ENCODE measurements around the gene CD302. TPM values are rescaled to one million over a fixed set of nuclear protein-coding genes. Genes with fewer than 3 reads are reported as not detected.

CD302 gene
- total RNA-seq, 1 experiment from 2014 or later, result 8.5 TPM

- ChIA-PET POLR2A (ENCODE audit: unreplicated experiment) (no interaction called here), CTCF (interaction anchor here (0.6 kb wide), 1 partner anchor 199 kb away, joined by 3 read pairs; no protein-coding TSS in a partner anchor)
- Histone ChIP-seq H3K9me2 (replicated peaks; ENCODE audit: low read length) (no peaks in the 10 kb centered on the region), H3F3A (ENCODE audit: low read length, unreplicated experiment) (no peaks in the 10 kb centered on the region), H3K4me1 (ENCODE audit: insufficient read depth, low read length) (no peaks in the 10 kb centered on the region), H3K79me2 (ENCODE audit: low read length) (no peaks in the 10 kb centered on the region; the same call in 1 of the 2 replicates), H3K4me3 (ENCODE audit: low read length) (no peak overlapping the region), H3K9ac (ENCODE audit: low read length) (no peak overlapping the region), H2AFZ (ENCODE audit: low read length) (no peak overlapping the region), H4K20me1 (ENCODE audit: low read length) (peaks cover 7% of the 10 kb centered on the region; the same call in 1 of the 2 replicates), H3K9me3 (ENCODE audit: low read length) (no peaks in the 10 kb centered on the region), H3K27me3 (ENCODE audit: low read length) (no peaks in the 10 kb centered on the region), H3K36me3 (ENCODE audit: low read depth, low read length) (peaks cover 49% of the 10 kb centered on the region), H3K27ac (ENCODE audit: low read length) (no peak overlapping the region), H3K4me2 (ENCODE audit: low read length) (no peak overlapping the region)
- intact Hi-C loops (cut with micrococcal nuclease), result no loop called here
- ATAC-seq (no peak), DNase-seq (no peak)
- TF ChIP-seq CTCF (conservative IDR thresholded peaks at IDR 0.05; ENCODE audit: low read depth, low read length) (no peak), EZH2 (IDR thresholded peaks at IDR 0.05; ENCODE audit: low read length, unreplicated experiment) (no peak), EZH2phosphoT487 (IDR thresholded peaks at IDR 0.05; ENCODE audit: borderline replicate concordance, low read length) (no peak)
- no TSS peak for BruUV-seq (replicated peaks)
Measured at GRCh38 chr2:159769147-159769546, 28.9 kb downstream of the CD302 start.

- Histone ChIP-seq H3K36me3 (ENCODE audit: low read depth, low read length) (peaks cover 89% of the 10 kb centered on the region), H3K9ac (ENCODE audit: low read length) (no peak overlapping the region), H3F3A (ENCODE audit: low read length, unreplicated experiment) (peaks cover 5% of the 10 kb centered on the region), H3K27me3 (ENCODE audit: low read length) (no peaks in the 10 kb centered on the region), H3K9me3 (ENCODE audit: low read length) (no peaks in the 10 kb centered on the region), H3K4me2 (ENCODE audit: low read length) (no peak overlapping the region), H3K79me2 (ENCODE audit: low read length) (peaks cover 16% of the 10 kb centered on the region), H3K4me3 (ENCODE audit: low read length) (no peak overlapping the region), H3K27ac (ENCODE audit: low read length) (no peak overlapping the region), H4K20me1 (ENCODE audit: low read length) (peaks cover 32% of the 10 kb centered on the region), H3K9me2 (replicated peaks; ENCODE audit: low read length) (no peaks in the 10 kb centered on the region), H3K4me1 (ENCODE audit: insufficient read depth, low read length) (no peaks in the 10 kb centered on the region), H2AFZ (ENCODE audit: low read length) (no peak overlapping the region)
- POLR2A ChIA-PET (ENCODE audit: unreplicated experiment), result no interaction called here
- BruUV-seq (replicated peaks), result no TSS peak
- no peak for TF ChIP-seq EZH2phosphoT487 (IDR thresholded peaks at IDR 0.05; ENCODE audit: borderline replicate concordance, low read length)
- no peak for TF ChIP-seq EZH2 (IDR thresholded peaks at IDR 0.05; ENCODE audit: low read length, unreplicated experiment)
- no peak for TF ChIP-seq CTCF (conservative IDR thresholded peaks at IDR 0.05; ENCODE audit: low read depth, low read length)
- no peak for ATAC-seq
- CTCF ChIA-PET, result no interaction called here
- intact Hi-C loops (cut with micrococcal nuclease), result no loop called here
- DNase-seq, result no peak
Measured at GRCh38 chr2:159762075-159762474, 35.9 kb downstream of the CD302 start.

- ChIA-PET POLR2A (ENCODE audit: unreplicated experiment) (no interaction called here), CTCF (no interaction called here)
- TF ChIP-seq EZH2 (IDR thresholded peaks at IDR 0.05; ENCODE audit: low read length, unreplicated experiment), result no peak
- no peak for TF ChIP-seq CTCF (conservative IDR thresholded peaks at IDR 0.05; ENCODE audit: low read depth, low read length)
- no peak for TF ChIP-seq EZH2phosphoT487 (IDR thresholded peaks at IDR 0.05; ENCODE audit: borderline replicate concordance, low read length)
- H3K27me3 ChIP-seq (ENCODE audit: low read length), result no peaks in the 10 kb centered on the region
- H3F3A ChIP-seq (ENCODE audit: low read length, unreplicated experiment), result peaks cover 5% of the 10 kb centered on the region
- H3K27ac ChIP-seq (ENCODE audit: low read length), result no peak overlapping the region
- peaks cover 80% of the 10 kb centered on the region for H3K36me3 ChIP-seq (ENCODE audit: low read depth, low read length)
- no peak overlapping the region for H3K4me2 ChIP-seq (ENCODE audit: low read length)
- no peak for DNase-seq
- ATAC-seq, result no peak
- no peaks in the 10 kb centered on the region for H3K4me1 ChIP-seq (ENCODE audit: insufficient read depth, low read length)
- BruUV-seq (replicated peaks), result no TSS peak
- no peaks in the 10 kb centered on the region for H3K9me2 ChIP-seq (replicated peaks; ENCODE audit: low read length)
- H3K79me2 ChIP-seq (ENCODE audit: low read length), result peaks cover 27% of the 10 kb centered on the region
- no peaks in the 10 kb centered on the region for H3K9me3 ChIP-seq (ENCODE audit: low read length)
- no peak overlapping the region for H3K4me3 ChIP-seq (ENCODE audit: low read length)
- H2AFZ ChIP-seq (ENCODE audit: low read length), result no peak overlapping the region
- intact Hi-C loops (cut with micrococcal nuclease), result loop anchor here (1.0 kb wide), 1 partner anchor 186 kb away; no protein-coding TSS in a partner anchor
- H3K9ac ChIP-seq (ENCODE audit: low read length), result no peak overlapping the region
- peaks cover 37% of the 10 kb centered on the region for H4K20me1 ChIP-seq (ENCODE audit: low read length)
Measured at GRCh38 chr2:159760326-159760725, 37.7 kb downstream of the CD302 start.
